ENCODE data around the gene SUGT1. TPM values are rescaled to one million over a fixed set of nuclear protein-coding genes. Genes with fewer than 3 reads are reported as not detected.
"Not testable (repeated sequence)": the region's sequence is repeated elsewhere in the genome, so short reads cannot be mapped to it uniquely, and the experiment has no call there.

Gene SUGT1
- total RNA-seq, 4 donors from 2014 or later: 20.9 to 102 (median 60.5) TPM

DNA sequence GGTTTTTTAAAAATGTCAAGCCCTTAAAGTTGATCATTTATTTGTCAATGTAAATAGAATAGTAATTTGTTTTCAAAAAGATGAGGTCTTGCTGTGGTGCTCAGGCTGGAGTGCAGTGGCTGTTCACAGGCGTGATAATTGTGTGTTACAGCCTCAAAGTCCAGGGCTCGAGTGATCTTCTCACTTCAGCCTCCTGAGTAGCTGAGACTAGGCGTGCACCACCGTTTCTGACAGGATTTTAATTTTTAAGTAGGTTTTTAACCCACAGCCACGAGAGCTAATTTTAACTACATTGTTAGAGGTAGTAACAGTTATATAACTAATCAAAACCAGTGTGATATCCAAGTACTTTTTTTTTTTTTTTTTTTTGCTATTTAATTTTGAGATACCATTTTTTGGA lies 43.9 kb downstream of the SUGT1 start:
- intact Hi-C loops (cut with DNase I; ENCODE audit: low total_unique reads): no loop called here
- no peak for DNase-seq
- TF ChIP-seq, protein P1, sequence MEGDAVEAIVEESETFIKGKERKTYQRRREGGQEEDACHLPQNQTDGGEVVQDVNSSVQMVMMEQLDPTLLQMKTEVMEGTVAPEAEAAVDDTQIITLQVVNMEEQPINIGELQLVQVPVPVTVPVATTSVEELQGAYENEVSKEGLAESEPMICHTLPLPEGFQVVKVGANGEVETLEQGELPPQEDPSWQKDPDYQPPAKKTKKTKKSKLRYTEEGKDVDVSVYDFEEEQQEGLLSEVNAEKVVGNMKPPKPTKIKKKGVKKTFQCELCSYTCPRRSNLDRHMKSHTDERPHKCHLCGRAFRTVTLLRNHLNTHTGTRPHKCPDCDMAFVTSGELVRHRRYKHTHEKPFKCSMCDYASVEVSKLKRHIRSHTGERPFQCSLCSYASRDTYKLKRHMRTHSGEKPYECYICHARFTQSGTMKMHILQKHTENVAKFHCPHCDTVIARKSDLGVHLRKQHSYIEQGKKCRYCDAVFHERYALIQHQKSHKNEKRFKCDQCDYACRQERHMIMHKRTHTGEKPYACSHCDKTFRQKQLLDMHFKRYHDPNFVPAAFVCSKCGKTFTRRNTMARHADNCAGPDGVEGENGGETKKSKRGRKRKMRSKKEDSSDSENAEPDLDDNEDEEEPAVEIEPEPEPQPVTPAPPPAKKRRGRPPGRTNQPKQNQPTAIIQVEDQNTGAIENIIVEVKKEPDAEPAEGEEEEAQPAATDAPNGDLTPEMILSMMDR (IDR thresholded peaks at IDR 0.05): no peak
- TF ChIP-seq POLR2A (IDR thresholded peaks at IDR 0.05): no peak
- Histone ChIP-seq H3K27me3 (no peaks in the 10 kb centered on the region), H3K36me3 (no peaks in the 10 kb centered on the region), H3K27ac (no peak overlapping the region), H3K4me3 (no peak overlapping the region), H3K4me1 (no peaks in the 10 kb centered on the region), H3K9me3 (no peaks in the 10 kb centered on the region)

DNA sequence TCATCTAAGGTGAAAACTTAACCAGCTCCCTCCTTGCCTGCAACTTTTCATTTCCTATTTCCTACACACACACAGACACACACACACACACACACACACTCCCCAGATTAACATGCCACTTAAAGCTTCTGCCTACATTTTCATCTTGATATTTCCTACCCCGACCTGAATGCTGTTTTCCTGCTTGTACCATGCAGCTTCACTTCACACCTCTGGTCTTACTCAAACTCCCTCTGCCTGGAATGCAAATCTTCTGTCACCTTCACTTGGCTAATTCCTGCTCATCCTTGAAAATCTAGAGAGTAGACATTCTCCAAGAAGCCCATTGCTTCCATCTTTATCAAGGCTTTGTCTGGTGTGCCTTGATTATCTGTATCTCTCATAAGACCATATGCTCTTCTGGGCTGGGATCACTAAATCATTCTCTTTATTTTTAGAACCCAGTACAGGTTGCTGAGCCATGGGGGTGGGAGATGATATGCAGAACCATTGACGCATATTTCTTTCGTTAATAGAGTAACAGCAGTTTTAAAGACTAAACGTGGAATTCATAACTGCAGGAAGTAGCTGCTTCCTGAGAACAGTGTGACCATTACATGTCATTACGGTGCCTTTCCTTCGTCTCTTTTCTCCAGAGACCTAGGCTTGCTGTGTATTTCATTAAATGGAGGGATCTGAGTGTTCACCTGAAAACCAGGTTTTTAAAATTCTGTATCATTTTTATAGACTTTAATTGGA lies 49.3 kb downstream of the SUGT1 start:
- no peaks in the 10 kb centered on the region for H3K27me3 ChIP-seq
- H3K4me3 ChIP-seq: no peak overlapping the region
- H3K9me3 ChIP-seq: no peaks in the 10 kb centered on the region
- H3K4me1 ChIP-seq: no peaks in the 10 kb centered on the region
- no peak overlapping the region for H3K27ac ChIP-seq
- no peak for TF ChIP-seq POLR2A (IDR thresholded peaks at IDR 0.05)
- TF ChIP-seq, protein P1 (IDR thresholded peaks at IDR 0.05): no peak
- no peak for DNase-seq
- intact Hi-C loops (cut with DNase I; ENCODE audit: low total_unique reads): no loop called here
- H3K36me3 ChIP-seq: no peaks in the 10 kb centered on the region

DNA sequence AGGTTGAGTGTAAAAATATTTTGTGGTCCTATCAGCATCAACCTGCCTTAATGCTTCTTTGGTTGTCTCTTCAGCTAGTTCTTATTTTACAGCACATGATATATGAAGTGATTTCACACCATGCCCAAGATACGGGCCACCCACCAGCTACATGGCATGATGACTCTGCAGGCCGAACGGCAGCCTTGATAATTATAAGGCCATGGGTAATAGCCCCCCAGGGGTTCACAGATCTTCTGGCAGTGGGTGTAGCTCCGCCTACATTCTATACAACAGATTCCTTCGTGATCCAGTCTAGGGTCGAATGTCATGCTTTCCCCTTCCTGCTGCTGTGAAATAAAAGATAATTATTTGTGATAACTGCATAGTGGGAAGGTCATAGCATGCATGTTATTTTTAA lies 50.8 kb downstream of the SUGT1 start:
- no peaks in the 10 kb centered on the region for H3K4me1 ChIP-seq
- H3K4me3 ChIP-seq: no peak overlapping the region
- DNase-seq: no peak
- intact Hi-C loops (cut with DNase I; ENCODE audit: low total_unique reads): no loop called here
- no peak for TF ChIP-seq POLR2A (IDR thresholded peaks at IDR 0.05)
- TF ChIP-seq, protein P1 (IDR thresholded peaks at IDR 0.05): no peak
- no peaks in the 10 kb centered on the region for H3K27me3 ChIP-seq
- H3K27ac ChIP-seq: no peak overlapping the region
- H3K9me3 ChIP-seq: no peaks in the 10 kb centered on the region
- H3K36me3 ChIP-seq: no peaks in the 10 kb centered on the region

DNA sequence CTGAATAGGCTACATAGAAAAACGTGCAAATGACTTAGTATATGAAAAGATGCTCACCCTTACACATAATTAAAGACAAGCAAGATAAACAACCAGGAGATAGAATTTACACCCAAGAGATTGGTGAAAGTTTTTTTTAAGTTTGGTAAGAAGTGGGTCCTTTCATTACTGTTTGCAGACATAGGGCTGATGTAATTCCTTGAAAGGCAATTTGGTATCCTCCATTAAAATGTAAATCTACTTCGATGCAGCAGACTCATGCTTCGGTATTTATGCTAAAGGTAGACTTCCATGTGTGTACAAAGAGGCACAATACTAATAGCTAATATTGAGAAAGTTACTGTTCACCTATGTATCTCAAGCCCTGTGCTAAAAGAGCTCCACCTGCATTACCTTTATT lies 53.4 kb downstream of the SUGT1 start:
- TF ChIP-seq, protein P1 (IDR thresholded peaks at IDR 0.05): no peak
- no peak for TF ChIP-seq POLR2A (IDR thresholded peaks at IDR 0.05)
- H3K4me1 ChIP-seq: no peaks in the 10 kb centered on the region
- DNase-seq: no peak
- no peak overlapping the region for H3K27ac ChIP-seq
- H3K4me3 ChIP-seq: no peak overlapping the region
- H3K36me3 ChIP-seq: no peaks in the 10 kb centered on the region
- intact Hi-C loops (cut with DNase I; ENCODE audit: low total_unique reads): no loop called here
- no peaks in the 10 kb centered on the region for H3K9me3 ChIP-seq
- H3K27me3 ChIP-seq: no peaks in the 10 kb centered on the region

DNA sequence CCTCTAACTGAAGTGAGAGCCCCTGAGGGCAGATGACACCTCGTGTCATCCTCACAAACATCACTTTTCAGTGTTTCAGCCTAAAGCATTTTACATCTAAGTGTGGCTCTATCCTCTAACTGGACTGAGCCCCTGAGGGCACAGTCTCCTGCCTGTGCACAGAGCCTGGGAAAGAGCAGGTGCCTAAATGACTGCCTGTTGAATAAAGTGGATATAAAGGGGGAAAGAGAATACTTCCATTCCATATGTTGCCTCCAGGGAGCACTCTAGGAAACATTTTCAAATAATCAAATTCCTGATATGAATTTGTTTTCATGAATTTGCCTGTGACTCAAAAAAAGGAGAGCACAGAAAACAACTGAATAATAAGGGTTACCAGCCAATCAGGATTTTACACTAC lies 54.7 kb downstream of the SUGT1 start:
- intact Hi-C loops (cut with DNase I; ENCODE audit: low total_unique reads): no loop called here
- no peaks in the 10 kb centered on the region for H3K4me1 ChIP-seq
- TF ChIP-seq, protein P1 (IDR thresholded peaks at IDR 0.05): no peak
- no peak for TF ChIP-seq POLR2A (IDR thresholded peaks at IDR 0.05)
- no peaks in the 10 kb centered on the region for H3K36me3 ChIP-seq
- no peak overlapping the region for H3K4me3 ChIP-seq
- H3K27me3 ChIP-seq: no peaks in the 10 kb centered on the region
- no peak for DNase-seq
- no peaks in the 10 kb centered on the region for H3K9me3 ChIP-seq
- no peak overlapping the region for H3K27ac ChIP-seq

DNA sequence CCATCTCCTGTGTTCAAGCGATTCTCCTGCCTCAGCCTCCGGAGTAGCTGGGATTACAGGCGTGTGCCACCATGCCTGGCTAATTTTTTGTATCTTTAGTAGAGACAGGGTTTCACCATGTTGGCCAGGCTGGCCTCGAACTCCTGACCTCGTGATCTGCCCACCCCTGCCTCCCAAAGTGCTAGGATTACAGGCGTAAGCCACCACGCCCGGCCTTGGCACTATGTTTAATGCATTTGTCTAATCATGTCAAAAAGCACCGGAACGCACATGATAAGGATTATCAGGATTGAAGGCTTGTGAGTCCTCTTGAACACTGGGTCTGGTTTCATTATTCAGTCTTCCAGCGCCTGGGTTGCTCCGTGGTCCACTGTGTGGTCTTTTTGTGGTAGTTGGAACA lies 55.6 kb downstream of the SUGT1 start:
- H3K36me3 ChIP-seq; DNase-seq; H3K4me1 ChIP-seq; intact Hi-C loops (cut with DNase I; ENCODE audit: low total_unique reads); H3K9me3 ChIP-seq; H3K27me3 ChIP-seq; H3K27ac ChIP-seq; H3K4me3 ChIP-seq: not testable (repeated sequence)
